Thymus (tissue), 11 donors: ENCODE results near the gene PYCR2. TPM values are rescaled to one million over a fixed set of nuclear protein-coding genes. Genes with fewer than 3 reads are reported as not detected.

Experiments
- DNase-seq, 9 donors: peaks; one replicate each; pipeline ENCODE4 v3.0.0-alpha.2; 2013; ENCODE audit warnings: low spot score in 9 of 9, low read depth in 6 of 9, missing footprints in 1 of 9
- H3K27ac ChIP-seq, 2 donors: one replicate each; pipeline ENCODE4 v1.5.1; 2013; ENCODE audit warnings: control low read depth in 1 of 2, low read depth in 1 of 2, low read length in 1 of 2, mild to moderate bottlenecking in 1 of 2, moderate library complexity in 1 of 2
- H3K27me3 ChIP-seq, 2 donors: one replicate each; pipeline ENCODE4 v1.5.1; 2013; ENCODE audit warnings: low read length in 1 of 2; ENCODE audit not compliant: control insufficient read depth in 2 of 2, insufficient read depth in 1 of 2
- H3K36me3 ChIP-seq, 2 donors: one replicate each; pipeline ENCODE4 v1.5.1; 2013; ENCODE audit warnings: low read length in 1 of 2, mild to moderate bottlenecking in 1 of 2, moderate library complexity in 1 of 2; ENCODE audit not compliant: control insufficient read depth in 2 of 2, insufficient read depth in 2 of 2
- H3K4me1 ChIP-seq, 2 donors: one replicate each; pipeline ENCODE4 v1.5.1; 2013; ENCODE audit warnings: low read length in 2 of 2; ENCODE audit not compliant: control insufficient read depth in 2 of 2, insufficient read depth in 2 of 2
- H3K4me3 ChIP-seq, 2 donors: one replicate each; pipeline ENCODE4 v1.5.1; 2013; ENCODE audit warnings: low read length in 2 of 2, control low read depth in 1 of 2, mild to moderate bottlenecking in 1 of 2
- H3K9me3 ChIP-seq, 2 donors: one replicate each; pipeline ENCODE4 v1.5.1; 2013; ENCODE audit warnings: low read length in 1 of 2, mild to moderate bottlenecking in 1 of 2; ENCODE audit not compliant: control insufficient read depth in 2 of 2, insufficient read depth in 1 of 2
- WGBS: extraction: QIAGEN DNeasy Blood & Tissue Kit; methylation state at CpG from one replicate; pipeline ENCODE4 v1.1.7; 2013; 5-methylcytosine and 5-hydroxymethylcytosine counted together
- polyA plus RNA-seq: library from polyadenylated mRNA; stranded (reverse); fragments of 200-250 nt; gene quantifications from one replicate; pipeline ENCODE4 v1.2.3, GENCODE V29; 2013
- total RNA-seq: library from RNA; stranded (reverse); fragments of 120-200 nt; gene quantifications from one replicate; pipeline ENCODE4 v1.2.4, GENCODE V29; 2013
- donor health status: healthy.

The PYCR2 gene
- total and polyA plus RNA-seq, 2 donors, result 50.7 to 80.7 TPM

DNA sequence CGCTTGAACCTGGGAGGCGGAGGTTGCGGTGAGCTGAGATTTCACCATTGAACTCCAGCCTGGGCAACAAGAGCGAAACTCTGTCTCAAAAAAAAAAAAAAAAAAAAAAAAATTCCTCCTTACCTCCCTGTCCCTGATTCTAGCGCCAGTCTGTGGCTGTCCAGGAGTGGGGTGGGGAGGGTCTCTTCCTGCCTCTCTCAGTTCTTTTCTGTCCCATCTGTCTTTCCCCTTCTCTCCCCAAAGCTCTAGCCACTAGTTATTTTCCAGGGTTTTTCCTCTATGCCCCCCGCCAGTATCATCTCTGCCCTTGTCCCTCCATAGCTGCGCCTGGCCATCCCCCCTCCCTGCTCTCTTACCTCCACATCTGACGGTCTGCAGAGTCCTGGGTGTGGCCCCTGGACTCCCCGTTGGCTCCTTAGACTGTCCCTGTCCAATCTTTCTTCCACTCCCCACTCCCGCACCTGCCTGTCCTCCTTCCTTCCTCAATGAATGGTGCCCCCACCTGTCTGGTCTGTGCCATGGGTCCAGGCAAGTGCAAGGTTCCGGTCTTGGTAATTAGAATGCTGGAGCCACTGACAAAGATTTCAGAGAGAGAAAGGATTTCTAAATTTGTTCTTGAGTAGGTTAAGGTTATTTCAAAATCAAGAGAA, 40.3 kb downstream of the PYCR2 start:
- no peak overlapping the region for H3K4me3 ChIP-seq
- H3K27ac ChIP-seq, result no peak overlapping the region
- peaks cover 0 to 2% of the 10 kb centered on the region in 2 donors for H3K9me3 ChIP-seq
- H3K27me3 ChIP-seq, result peaks cover 0 to 29% of the 10 kb centered on the region in 2 donors
- peaks cover 29 to 47% of the 10 kb centered on the region in 2 donors for H3K4me1 ChIP-seq
- peaks cover 0 to 4% of the 10 kb centered on the region in 2 donors for H3K36me3 ChIP-seq
- DNase-seq, result no peak
- WGBS, result 84% methylated on average over 11 of the region's 11 CpGs

DNA sequence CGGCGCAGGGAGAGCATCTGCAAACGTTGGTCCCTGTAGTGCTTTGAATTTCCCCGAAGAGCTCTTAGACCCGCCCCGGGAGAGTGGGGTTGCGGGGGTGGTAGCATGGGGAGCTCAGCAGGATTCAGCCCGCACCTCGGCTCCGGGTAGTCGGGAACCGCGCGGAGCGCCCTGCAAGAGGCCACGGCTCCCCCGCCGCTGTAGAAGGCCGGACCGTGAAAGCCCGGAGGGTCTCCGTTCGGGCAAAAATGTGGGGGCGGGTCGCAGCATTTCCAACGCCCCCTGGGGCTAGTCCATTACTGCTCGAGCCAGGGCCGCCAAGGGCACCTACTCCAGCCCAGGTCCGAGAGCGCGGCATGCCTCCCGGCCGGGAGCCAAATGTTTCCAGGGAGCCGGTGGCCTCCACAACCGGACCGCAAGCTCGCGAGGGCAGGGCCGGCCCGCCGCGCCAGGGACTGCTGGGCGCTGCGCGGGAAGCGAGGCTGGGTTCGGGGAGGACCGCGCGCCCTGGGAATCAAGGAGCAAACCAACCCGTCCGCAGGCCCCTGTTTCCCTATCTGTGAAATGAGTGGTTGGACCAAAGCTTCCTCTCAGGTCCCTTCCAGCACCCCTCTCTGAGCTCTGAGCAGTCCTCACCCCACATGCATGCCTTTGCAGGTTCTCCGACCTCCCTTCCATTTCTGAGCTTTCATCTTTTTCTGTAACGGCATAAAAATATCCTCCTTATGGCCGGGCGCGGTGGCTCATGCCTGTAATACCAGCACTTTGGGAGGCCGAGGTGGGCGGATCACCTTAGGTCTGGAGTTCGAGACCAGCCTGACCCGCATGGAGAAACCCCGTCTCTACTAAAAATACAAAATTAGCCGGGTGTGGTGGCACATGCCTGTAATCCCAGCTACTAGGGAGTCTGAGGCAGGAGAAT, 41.1 kb downstream of the PYCR2 start:
- 8% methylated on average over 63 of the region's 63 CpGs for WGBS
- peak in 2 of 9 donors; percentile 41 to 43 for DNase-seq
- H3K4me1 ChIP-seq, result peaks cover 36 to 55% of the 10 kb centered on the region in 2 donors
- H3K36me3 ChIP-seq, result peaks cover 0 to 12% of the 10 kb centered on the region in 2 donors
- H3K9me3 ChIP-seq, result peaks cover 0 to 2% of the 10 kb centered on the region in 2 donors
- peaks cover 0 to 27% of the 10 kb centered on the region in 2 donors for H3K27me3 ChIP-seq
- H3K4me3 ChIP-seq, result peak overlapping the region; percentile 86 to 96
- peak overlapping the region; percentile 93 to 98 for H3K27ac ChIP-seq

DNA sequence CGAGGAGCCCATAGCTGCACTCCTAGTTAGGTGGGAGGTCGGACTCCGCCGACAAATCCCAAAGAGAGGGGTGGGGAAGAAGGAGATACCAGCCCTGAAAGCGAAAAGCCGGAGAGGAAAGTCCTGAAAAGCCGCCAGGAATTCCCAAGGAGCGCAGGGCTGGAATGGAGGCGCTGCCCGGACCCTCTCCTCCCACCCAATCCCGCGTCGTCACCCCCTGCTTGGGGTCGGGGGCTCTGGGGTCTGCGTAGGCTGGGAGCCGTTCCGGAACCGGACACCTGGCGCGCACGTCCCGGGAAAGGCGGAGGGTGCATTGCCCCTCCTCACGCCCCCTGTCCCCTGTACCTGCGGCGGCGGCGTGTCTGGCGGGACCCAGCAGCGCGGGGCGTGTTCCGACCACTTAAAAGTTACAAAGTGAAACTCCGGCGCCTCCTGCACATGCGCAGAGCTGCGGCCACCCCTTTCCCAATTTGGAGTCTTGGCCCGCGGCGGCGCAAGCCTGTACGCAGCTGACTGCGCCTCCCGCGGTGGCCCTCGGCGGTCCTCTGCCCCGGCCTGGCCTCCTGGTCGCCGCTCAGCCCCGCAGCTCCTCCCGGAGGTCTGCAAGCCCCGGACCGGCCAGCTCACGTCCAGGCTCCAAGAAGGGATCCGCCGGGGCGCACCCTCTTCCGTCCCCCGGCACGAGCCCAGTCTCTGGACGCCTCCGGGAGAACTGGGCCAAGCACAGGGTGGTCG, 41.9 kb downstream of the PYCR2 start, which contains the start of gene TMEM63A:
Gene TMEM63A, minus strand, starts transcription at position 422 of the 735 bp plus-strand sequence. CDS start 4,800 bp downstream, outside the sequence.
- Histone ChIP-seq H3K4me1 (peaks cover 37 to 60% of the 10 kb centered on the region in 2 donors), H3K9me3 (peaks cover 0 to 2% of the 10 kb centered on the region in 2 donors), H3K27me3 (peaks cover 0 to 23% of the 10 kb centered on the region in 2 donors), H3K27ac (peak within 1 kb of the TSS; percentile 93 to 98), H3K36me3 (peaks cover 6 to 20% of the 10 kb centered on the region in 2 donors), H3K4me3 (peak within 1 kb of the TSS; percentile 86 to 96)
- whole genome bisulfite sequencing, result under 1% methylated on average over 64 of the region's 64 CpGs
- DNase-seq, result peak in 5 of 9 donors; percentile 65 to 89 (median 78)

DNA sequence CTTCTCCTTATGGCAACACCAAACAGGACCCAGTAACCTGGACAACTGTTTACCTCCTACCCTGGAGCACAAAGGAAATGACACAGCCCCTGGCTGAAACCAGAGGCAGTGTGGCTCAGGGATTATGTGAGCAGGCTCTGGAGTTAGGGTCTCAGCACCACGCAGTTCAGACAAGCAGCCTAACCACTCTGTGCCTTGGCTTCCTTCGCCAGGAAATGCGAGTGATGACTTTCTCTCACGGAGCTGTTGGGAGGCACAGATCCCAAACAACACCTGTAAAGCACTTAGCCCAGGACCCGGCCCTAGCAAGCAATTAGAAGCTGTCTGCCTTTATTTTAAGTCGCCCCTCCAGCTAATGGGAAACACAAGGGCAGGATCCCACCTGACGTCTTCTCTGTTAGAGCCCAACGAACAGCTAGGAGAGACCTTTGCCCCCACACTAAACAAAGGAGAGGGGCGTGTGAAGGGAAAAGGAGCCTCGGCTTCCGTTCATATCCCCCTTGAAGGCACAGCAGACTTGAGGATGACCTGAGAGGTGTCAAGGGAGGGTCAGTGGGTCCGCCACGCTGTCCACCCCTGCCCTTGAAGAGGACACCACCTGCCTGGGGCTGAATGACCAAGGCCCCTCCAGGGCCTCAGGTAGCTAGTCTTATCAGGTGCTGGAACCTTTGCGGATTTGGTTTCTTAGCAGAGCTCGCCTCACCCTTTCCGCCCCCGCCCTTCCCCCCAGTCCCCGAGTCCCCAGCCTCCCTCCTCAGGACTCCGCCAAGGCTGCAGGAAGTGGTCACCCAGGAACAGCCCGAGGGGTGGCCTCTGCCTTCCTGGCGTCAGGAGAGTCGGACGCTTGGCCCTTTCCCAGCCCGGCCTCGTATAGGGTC, 42.7 kb downstream of the PYCR2 start:
- peaks cover 7 to 27% of the 10 kb centered on the region in 2 donors for H3K36me3 ChIP-seq
- peaks cover 0 to 17% of the 10 kb centered on the region in 2 donors for H3K27me3 ChIP-seq
- peaks cover 0 to 2% of the 10 kb centered on the region in 2 donors for H3K9me3 ChIP-seq
- H3K27ac ChIP-seq, result peak overlapping the region; percentile 93 to 98
- peak in 4 of 9 donors; percentile 38 to 74 (median 43) for DNase-seq
- peak overlapping the region; percentile 86 to 96 for H3K4me3 ChIP-seq
- WGBS, result 2% methylated on average over 25 of the region's 25 CpGs
- peaks cover 37 to 64% of the 10 kb centered on the region in 2 donors for H3K4me1 ChIP-seq

DNA sequence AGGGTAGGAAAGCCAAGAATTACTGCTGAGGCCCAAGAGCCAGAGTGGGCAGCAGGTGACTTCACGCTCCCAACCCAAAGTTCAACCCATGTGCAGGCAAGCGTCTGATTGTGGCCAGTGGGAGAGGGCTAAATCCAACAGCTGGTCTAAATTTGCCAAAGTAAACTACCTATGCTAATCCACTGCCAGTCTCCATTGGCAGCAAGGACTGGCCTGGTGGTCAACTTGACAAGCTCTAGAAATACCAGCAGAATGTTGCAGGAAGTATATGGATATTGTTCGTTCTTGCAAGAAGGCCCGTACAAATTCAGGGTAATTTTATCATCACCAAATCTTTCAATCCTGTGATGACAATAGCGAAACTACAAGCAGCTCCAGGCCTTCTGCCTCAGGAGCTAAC, 43.4 kb downstream of the PYCR2 start:
- H3K9me3 ChIP-seq, result peaks cover 0 to 2% of the 10 kb centered on the region in 2 donors

GRCh38 chr1:225880222-225880588, 43.8 kb downstream of the PYCR2 start:
- DNase-seq, result peak in 3 of 9 donors; percentile 66 to 84 (median 68)
- peaks cover 40 to 75% of the 10 kb centered on the region in 2 donors for H3K4me1 ChIP-seq

More for the DNA sequence above, 43.4 kb downstream of the PYCR2 start:
- Histone ChIP-seq H3K36me3 (peaks cover 13 to 31% of the 10 kb centered on the region in 2 donors), H3K4me3 (peak overlapping the region; percentile 86 to 96), H3K27me3 (peaks cover 0 to 17% of the 10 kb centered on the region in 2 donors), H3K27ac (peak overlapping the region; percentile 93 to 98), H3K4me1 (peaks cover 37 to 70% of the 10 kb centered on the region in 2 donors)
- no peak for DNase-seq
- WGBS, result 39% methylated on average over 5 of the region's 5 CpGs

GRCh38 chr1:225879521-225880221, 44.4 kb downstream of the PYCR2 start:
- peak in 5 of 9 donors; percentile 63 to 88 (median 74) for DNase-seq
- H3K36me3 ChIP-seq, result peaks cover 20 to 40% of the 10 kb centered on the region in 2 donors
- peak overlapping the region; percentile 86 to 96 for H3K4me3 ChIP-seq
- H3K27ac ChIP-seq, result peak overlapping the region; percentile 93 to 98
- peaks cover 0 to 17% of the 10 kb centered on the region in 2 donors for H3K27me3 ChIP-seq
- 12% methylated on average over 8 of the region's 8 CpGs for WGBS
- H3K4me1 ChIP-seq, result peaks cover 40 to 78% of the 10 kb centered on the region in 2 donors
- H3K9me3 ChIP-seq, result peaks cover 0 to 2% of the 10 kb centered on the region in 2 donors

More at GRCh38 chr1:225880222-225880588, 43.8 kb downstream of the PYCR2 start:
- Histone ChIP-seq H3K4me3 (peak overlapping the region; percentile 86 to 96), H3K36me3 (peaks cover 17 to 35% of the 10 kb centered on the region in 2 donors), H3K27ac (peak overlapping the region; percentile 93 to 98), H3K27me3 (peaks cover 0 to 17% of the 10 kb centered on the region in 2 donors), H3K9me3 (peaks cover 0 to 2% of the 10 kb centered on the region in 2 donors)
- 41% methylated on average over 2 of the region's 2 CpGs for WGBS
